A673 (cell line): ENCODE results near the gene ZNF277.

Source experiments
- EZH2 ChIP-seq: fragments of 200-600 bp; sonication (generic); IDR thresholded peaks from 2 replicates; pipeline ENCODE4 v1.6.1; 2017; ENCODE audit warnings: borderline replicate concordance, low read depth, mild to moderate bottlenecking, mixed read lengths, antibody characterized with exemption, low read length; ENCODE audit not compliant: poor library complexity, severe bottlenecking
- TF ChIP-seq, protein P1 (sequence below): fragments of 300-800, 200-600 bp; sonication (generic); conservative IDR thresholded peaks from 2 replicates; pipeline ENCODE4 v1.5.1; 2017; ENCODE audit warnings: low read depth, mild to moderate bottlenecking, antibody characterized with exemption, low read length, moderate library complexity, mixed read lengths

DNA sequence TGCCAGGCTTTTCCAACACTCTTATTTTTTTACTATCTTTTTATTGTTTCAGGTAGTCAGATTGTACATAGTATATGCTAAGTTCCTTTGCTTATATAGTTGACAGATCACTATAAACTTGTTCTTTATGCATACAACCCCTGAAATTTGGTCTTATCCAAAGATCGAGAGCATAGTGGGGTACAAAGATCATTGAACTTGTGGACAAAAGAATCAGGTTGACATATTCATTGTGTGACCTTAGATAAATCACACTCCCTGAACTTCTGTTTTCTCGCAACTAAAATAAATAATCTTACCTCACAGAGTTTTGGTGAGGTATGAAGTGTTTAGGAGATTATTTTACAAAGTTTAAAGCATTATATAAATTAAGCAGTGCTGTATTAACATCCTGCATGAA lies 22.1 kb downstream of the ZNF277 start:
- TF ChIP-seq, protein P1, sequence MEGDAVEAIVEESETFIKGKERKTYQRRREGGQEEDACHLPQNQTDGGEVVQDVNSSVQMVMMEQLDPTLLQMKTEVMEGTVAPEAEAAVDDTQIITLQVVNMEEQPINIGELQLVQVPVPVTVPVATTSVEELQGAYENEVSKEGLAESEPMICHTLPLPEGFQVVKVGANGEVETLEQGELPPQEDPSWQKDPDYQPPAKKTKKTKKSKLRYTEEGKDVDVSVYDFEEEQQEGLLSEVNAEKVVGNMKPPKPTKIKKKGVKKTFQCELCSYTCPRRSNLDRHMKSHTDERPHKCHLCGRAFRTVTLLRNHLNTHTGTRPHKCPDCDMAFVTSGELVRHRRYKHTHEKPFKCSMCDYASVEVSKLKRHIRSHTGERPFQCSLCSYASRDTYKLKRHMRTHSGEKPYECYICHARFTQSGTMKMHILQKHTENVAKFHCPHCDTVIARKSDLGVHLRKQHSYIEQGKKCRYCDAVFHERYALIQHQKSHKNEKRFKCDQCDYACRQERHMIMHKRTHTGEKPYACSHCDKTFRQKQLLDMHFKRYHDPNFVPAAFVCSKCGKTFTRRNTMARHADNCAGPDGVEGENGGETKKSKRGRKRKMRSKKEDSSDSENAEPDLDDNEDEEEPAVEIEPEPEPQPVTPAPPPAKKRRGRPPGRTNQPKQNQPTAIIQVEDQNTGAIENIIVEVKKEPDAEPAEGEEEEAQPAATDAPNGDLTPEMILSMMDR = no peak
- TF ChIP-seq EZH2 = no peak
